Gastrocnemius medialis (tissue), 4 donors: Measurements from ENCODE around the gene ITGA11.

Experiments used
- CTCF ChIP-seq, 5 experiments: fragments of 450-650 bp in 3 of 5; fragments of 200-600 bp in 2 of 5; sonication (generic) in 2 of 5; IDR thresholded peaks in 4 of 5; conservative IDR thresholded peaks in 1 of 5; 1 replicate in 4 of 5; 2 replicates in 1 of 5; pipeline ENCODE4 v1.5.1; 2016 to 2019; ENCODE audit warnings: antibody characterized with exemption in 5 of 5, mild to moderate bottlenecking in 3 of 5, moderate library complexity in 3 of 5
- POLR2A ChIP-seq, 2 donors: fragments of 450-650 bp; IDR thresholded peaks; one replicate each; pipeline ENCODE4 v1.6.1; 2017; ENCODE audit warnings: antibody characterized with exemption in 2 of 2, mild to moderate bottlenecking in 2 of 2, moderate library complexity in 2 of 2

GRCh38 chr15:68289057-68289456 is 142.9 kb downstream of the ITGA11 start:
- no peak for TF ChIP-seq POLR2A (IDR thresholded peaks at IDR 0.05)
- no peak for TF ChIP-seq CTCF (IDR thresholded peaks at IDR 0.05 in 4 of 5, conservative IDR thresholded peaks at IDR 0.05 in 1 of 5)
